Stomach (tissue), 9 donors: Measurements from ENCODE around the gene LAG3. TPM values are rescaled to one million over a fixed set of nuclear protein-coding genes. Genes with fewer than 3 reads are reported as not detected.

Source experiments
- DNase-seq, 2 donors: peaks; one replicate each; pipeline versions ENCODE4 v3.0.0 to v3.0.0-alpha.2; 2013 to 2019
- H3K27ac ChIP-seq, 5 donors: fragments of 200-600 bp in 4 of 5; sonication (generic) in 4 of 5; one replicate each; pipeline ENCODE4 v1.5.1; 2013 to 2019; ENCODE audit warnings: mild to moderate bottlenecking in 1 of 5, moderate library complexity in 1 of 5
- H3K27me3 ChIP-seq, 3 donors: fragments of 200-600 bp; sonication (generic); one replicate each; pipeline ENCODE4 v1.5.1; 2017 to 2019; ENCODE audit warnings: mixed run types in 1 of 3
- H3K36me3 ChIP-seq, 4 donors: fragments of 200-600 bp; sonication (generic); 1 replicate in 3 of 4; 2 replicates in 1 of 4; pipeline ENCODE4 v1.5.1; 2016 to 2019
- H3K4me1 ChIP-seq, 4 donors: fragments of 200-600 bp; sonication (generic); one replicate each; pipeline ENCODE4 v1.5.1; 2016 to 2019
- H3K4me3 ChIP-seq, 4 donors: fragments of 200-600 bp; sonication (generic) in 3 of 4; one replicate each; pipeline ENCODE4 v1.5.1; 2016 to 2019; ENCODE audit warnings: mild to moderate bottlenecking in 1 of 4
- H3K9me3 ChIP-seq, 4 donors: fragments of 200-600 bp; sonication (generic); one replicate each; pipeline ENCODE4 v1.5.1; 2016 to 2019
- CTCF ChIP-seq, 7 experiments: fragments of 450-650 bp in 4 of 7; fragments of 200-600 bp in 3 of 7; sonication (generic) in 3 of 7; IDR thresholded peaks; one replicate each; pipeline ENCODE4 v1.5.1; 2016 to 2019; ENCODE audit warnings: antibody characterized with exemption in 7 of 7, control low read depth in 2 of 7, mild to moderate bottlenecking in 1 of 7
- EP300 ChIP-seq: sonication (generic); formaldehyde crosslinking; IDR thresholded peaks from one replicate; pipeline ENCODE4 v1.6.1; 2017; ENCODE audit warnings: antibody characterized with exemption
- POLR2A ChIP-seq, 4 donors: fragments of 450-650 bp; IDR thresholded peaks; one replicate each; pipeline ENCODE4 v1.6.1; 2016; ENCODE audit warnings: antibody characterized with exemption in 4 of 4, control low read depth in 2 of 4, mild to moderate bottlenecking in 1 of 4, moderate library complexity in 1 of 4
- POLR2AphosphoS5 ChIP-seq, 3 donors: sonication (generic); formaldehyde crosslinking; IDR thresholded peaks; one replicate each; pipeline ENCODE4 v1.6.1; 2016; ENCODE audit warnings: antibody characterized with exemption in 3 of 3
- WGBS, 5 donors: extraction: QIAGEN DNeasy Blood & Tissue Kit in 3 of 5; methylation state at CpG; one replicate each; pipeline versions ENCODE4 v1.1.5 to v1.1.7; 2013 to 2018; 5-methylcytosine and 5-hydroxymethylcytosine counted together
- intact Hi-C: fragments of 100-400 bp; cut with DNase I; formaldehyde crosslinking; loops from one replicate; pipeline ENCODE4 v1.15.1; 2023; ENCODE audit warnings: low total_unique reads
- polyA plus RNA-seq, 3 donors: library from polyadenylated mRNA; stranded (reverse); fragments of 200-250 nt; gene quantifications; one replicate each; pipeline ENCODE4 v1.2.3, GENCODE V29; 2013
- total RNA-seq, 5 donors: library from RNA; depleted of rRNA; stranded (reverse); fragments of >200 nt; gene quantifications; one replicate each; pipeline versions ENCODE4 v1.1.0 to v1.2.3, GENCODE V29; 2014 to 2016
- donor health status: healthy with polysubstance abuse.
- donor health status: Bipolar disorder and iron deficiency.
- donor health status: healthy.

The LAG3 gene
- total and polyA plus RNA-seq, 8 donors: 0.25 to 2.3 (median 1.4) TPM; not detected in 3

GRCh38 chr12:6725350-6725749, 47.0 kb upstream of the LAG3 start:
- Histone ChIP-seq H3K4me1 (peaks cover 7 to 16% (median 14%) of the 10 kb centered on the region in 4 donors), H3K9me3 (no peaks in the 10 kb centered on the region), H3K27ac (no peak overlapping the region), H3K27me3 (no peaks in the 10 kb centered on the region), H3K4me3 (no peak overlapping the region), H3K36me3 (peaks cover 25 to 40% (median 30%) of the 10 kb centered on the region in 4 donors)
- DNase-seq: no peak
- intact Hi-C loops: no loop called here
- WGBS, 5 donors: 90 to 95% (median 92%) methylated on average over 7 of the region's 7 CpGs
- TF ChIP-seq EP300: no peak
- TF ChIP-seq CTCF (IDR thresholded peaks at IDR 0.05): no peak
- no peak for TF ChIP-seq POLR2AphosphoS5 (IDR thresholded peaks at IDR 0.05)
- TF ChIP-seq POLR2A (IDR thresholded peaks at IDR 0.05): no peak

GRCh38 chr12:6729186-6729585, 43.1 kb upstream of the LAG3 start:
- Histone ChIP-seq H3K27me3 (no peaks in the 10 kb centered on the region), H3K27ac (no peak overlapping the region), H3K4me1 (peaks cover 7 to 16% (median 13%) of the 10 kb centered on the region in 4 donors), H3K4me3 (no peak overlapping the region), H3K9me3 (no peaks in the 10 kb centered on the region), H3K36me3 (peaks cover 40 to 67% (median 63%) of the 10 kb centered on the region in 4 donors)
- 94 to 95% (median 95%) methylated on average over 17 to 18 of the region's 18 CpGs for WGBS, 5 donors
- TF ChIP-seq CTCF (IDR thresholded peaks at IDR 0.05) (no peak), EP300 (no peak), POLR2A (IDR thresholded peaks at IDR 0.05) (no peak), POLR2AphosphoS5 (IDR thresholded peaks at IDR 0.05) (no peak)
- DNase-seq: no peak
- intact Hi-C loops: no loop called here

- 90 to 94% (median 91%) methylated on average over 8 of the region's 8 CpGs for WGBS, 5 donors
- peaks cover 40 to 75% (median 71%) of the 10 kb centered on the region in 4 donors for H3K36me3 ChIP-seq
- peaks cover 0 to 6% (median 3%) of the 10 kb centered on the region in 4 donors for H3K4me1 ChIP-seq
- intact Hi-C loops: no loop called here
- TF ChIP-seq CTCF (IDR thresholded peaks at IDR 0.05): no peak
- TF ChIP-seq POLR2A (IDR thresholded peaks at IDR 0.05): no peak
- TF ChIP-seq POLR2AphosphoS5 (IDR thresholded peaks at IDR 0.05): no peak
- no peak for TF ChIP-seq EP300
- H3K4me3 ChIP-seq: no peak overlapping the region
- H3K9me3 ChIP-seq: no peaks in the 10 kb centered on the region
- DNase-seq: no peak
- no peaks in the 10 kb centered on the region for H3K27me3 ChIP-seq
- H3K27ac ChIP-seq: no peak overlapping the region
Observed at GRCh38 chr12:6730169-6730568, 42.2 kb upstream of the LAG3 start.

GRCh38 chr12:6734506-6735387, 37.6 kb upstream of the LAG3 start:
- Histone ChIP-seq H3K4me1 (peaks cover 0 to 10% (median 5%) of the 10 kb centered on the region in 4 donors), H3K27ac (peak overlapping the region in 2 of 5 donors; percentile 15 to 50), H3K27me3 (no peaks in the 10 kb centered on the region), H3K9me3 (no peaks in the 10 kb centered on the region), H3K36me3 (peaks cover 21 to 49% (median 44%) of the 10 kb centered on the region in 4 donors), H3K4me3 (no peak overlapping the region)
- intact Hi-C loops: loop anchor here (5.0 kb wide), 1 partner anchor 48 kb away; no protein-coding TSS in a partner anchor
- no peak for DNase-seq
- 69 to 75% (median 72%) methylated on average over 7 to 10 of the region's 10 CpGs for WGBS, 5 donors
- TF ChIP-seq EP300: no peak
- no peak for TF ChIP-seq POLR2AphosphoS5 (IDR thresholded peaks at IDR 0.05)
- no peak for TF ChIP-seq POLR2A (IDR thresholded peaks at IDR 0.05)
- TF ChIP-seq CTCF (IDR thresholded peaks at IDR 0.05): no peak
